Thyroid gland (tissue), 4 donors: Measurements from ENCODE around the gene GJB1. TPM values are rescaled to one million over a fixed set of nuclear protein-coding genes. Genes with fewer than 3 reads are reported as not detected.

Experiments
- total RNA-seq, 4 donors: library from RNA; depleted of rRNA; stranded (reverse); fragments of >200 nt; gene quantifications; one replicate each; pipeline ENCODE4 v1.2.3, GENCODE V29; 2016

GJB1 gene
- total RNA-seq, 4 donors from 2014 or later, result not detected

Other genes with a start within 250 kb of the GJB1 start
- gene SNX12, start 154.9 kb upstream of the GJB1 start, total RNA-seq, result 10 to 100 TPM; 45.0 to 65.7 (median 51.7) TPM
- 10 to 100 TPM; 14.9 to 18.8 (median 16.9) TPM for gene FOXO4, start 127.4 kb upstream of the GJB1 start, total RNA-seq
- gene CXorf65, start 116.5 kb upstream of the GJB1 start, total RNA-seq, result not detected
- 10 to 100 TPM in 1 of 4 donors, 1 to 10 TPM in 3; 2.1 to 14.8 (median 4.8) TPM for gene IL2RG, start 111.6 kb upstream of the GJB1 start, total RNA-seq
- gene MED12, start 104.6 kb upstream of the GJB1 start, total RNA-seq, result 10 to 100 TPM; 31.3 to 50.5 (median 42.9) TPM
- gene NLGN3, start 78.4 kb upstream of the GJB1 start, total RNA-seq, result under 1 TPM; 0.13 to 0.46 (median 0.39) TPM
- gene ZMYM3, start 30.9 kb downstream of the GJB1 start, total RNA-seq, result 10 to 100 TPM; 17.7 to 27.4 (median 20.5) TPM
- gene NONO, start 60.4 kb downstream of the GJB1 start, total RNA-seq, result 100 to 1,000 TPM; 221 to 281 (median 255) TPM
- gene ITGB1BP2, start 78.5 kb downstream of the GJB1 start, total RNA-seq, result 1 to 10 TPM in 1 of 4 donors, under 1 TPM in 2, not detected in 1; 0.33 to 1.0 (median 0.67) TPM
- 10 to 100 TPM; 36.0 to 59.4 (median 48.8) TPM for gene TAF1, start 143.1 kb downstream of the GJB1 start, total RNA-seq